LNCaP clone FGC (cell line): Measurements from ENCODE around the gene SCN5A.

Experiments used
- DNase-seq: peaks from one replicate; pipeline ENCODE4 v3.0.0-alpha.2; 2011; ENCODE audit warnings: low read depth
- H3K4me3 ChIP-seq: 2 replicates; pipeline ENCODE4 v1.5.1; 2011; ENCODE audit warnings: mild to moderate bottlenecking, low read depth, low read length, control low read depth
- TF ChIP-seq, protein P1 (sequence below): IDR thresholded peaks from 2 replicates; pipeline ENCODE4 v1.5.1; 2012; ENCODE audit warnings: mild to moderate bottlenecking; ENCODE audit not compliant: control insufficient read depth, insufficient read depth; ENCODE audit errors: extremely low read depth

Gene SCN5A

DNA sequence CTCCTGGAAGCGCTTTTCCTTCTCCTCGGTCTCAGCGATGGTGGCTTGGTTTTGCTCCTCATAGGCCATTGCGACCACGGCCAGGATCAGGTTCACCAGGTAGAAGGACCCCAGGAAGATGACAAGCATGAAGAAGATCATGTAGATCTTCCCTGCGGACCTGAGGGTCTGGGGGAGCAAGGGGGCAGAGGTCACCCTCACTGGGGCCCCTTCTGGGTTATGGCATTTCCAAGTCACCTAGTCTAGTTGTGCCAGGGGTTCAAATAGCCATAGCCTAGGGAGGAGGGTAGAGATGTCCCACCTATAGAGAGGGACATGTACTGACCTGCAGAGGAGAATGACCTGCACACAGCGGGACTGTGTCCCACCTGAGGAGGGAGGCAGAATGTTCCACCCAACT is 43.5 kb downstream of the SCN5A start:
- H3K4me3 ChIP-seq, result no peak overlapping the region
- DNase-seq, result no peak
- TF ChIP-seq, protein P1, sequence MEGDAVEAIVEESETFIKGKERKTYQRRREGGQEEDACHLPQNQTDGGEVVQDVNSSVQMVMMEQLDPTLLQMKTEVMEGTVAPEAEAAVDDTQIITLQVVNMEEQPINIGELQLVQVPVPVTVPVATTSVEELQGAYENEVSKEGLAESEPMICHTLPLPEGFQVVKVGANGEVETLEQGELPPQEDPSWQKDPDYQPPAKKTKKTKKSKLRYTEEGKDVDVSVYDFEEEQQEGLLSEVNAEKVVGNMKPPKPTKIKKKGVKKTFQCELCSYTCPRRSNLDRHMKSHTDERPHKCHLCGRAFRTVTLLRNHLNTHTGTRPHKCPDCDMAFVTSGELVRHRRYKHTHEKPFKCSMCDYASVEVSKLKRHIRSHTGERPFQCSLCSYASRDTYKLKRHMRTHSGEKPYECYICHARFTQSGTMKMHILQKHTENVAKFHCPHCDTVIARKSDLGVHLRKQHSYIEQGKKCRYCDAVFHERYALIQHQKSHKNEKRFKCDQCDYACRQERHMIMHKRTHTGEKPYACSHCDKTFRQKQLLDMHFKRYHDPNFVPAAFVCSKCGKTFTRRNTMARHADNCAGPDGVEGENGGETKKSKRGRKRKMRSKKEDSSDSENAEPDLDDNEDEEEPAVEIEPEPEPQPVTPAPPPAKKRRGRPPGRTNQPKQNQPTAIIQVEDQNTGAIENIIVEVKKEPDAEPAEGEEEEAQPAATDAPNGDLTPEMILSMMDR, result no peak

DNA sequence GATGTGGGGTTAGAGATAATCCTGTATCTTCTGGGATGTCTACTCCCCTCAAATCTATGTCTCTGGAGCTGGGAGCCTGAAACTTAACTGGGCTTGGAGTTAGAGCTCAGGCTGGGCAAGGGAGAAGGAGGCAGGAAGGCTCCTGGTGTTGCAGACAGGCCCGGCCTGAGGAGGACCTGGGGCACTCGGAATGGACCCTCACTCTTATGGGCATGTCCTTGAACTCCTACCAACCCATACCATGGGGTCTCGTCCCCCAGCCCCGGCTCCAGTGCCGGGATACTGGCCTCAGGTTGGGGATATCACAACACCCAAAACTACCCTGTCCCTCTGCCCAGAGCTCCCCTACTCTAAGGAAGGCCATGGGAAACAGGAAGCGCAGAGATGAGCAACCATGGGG is 45.2 kb downstream of the SCN5A start:
- no peak for DNase-seq
- no peak overlapping the region for H3K4me3 ChIP-seq
- TF ChIP-seq, protein P1, result no peak

DNA sequence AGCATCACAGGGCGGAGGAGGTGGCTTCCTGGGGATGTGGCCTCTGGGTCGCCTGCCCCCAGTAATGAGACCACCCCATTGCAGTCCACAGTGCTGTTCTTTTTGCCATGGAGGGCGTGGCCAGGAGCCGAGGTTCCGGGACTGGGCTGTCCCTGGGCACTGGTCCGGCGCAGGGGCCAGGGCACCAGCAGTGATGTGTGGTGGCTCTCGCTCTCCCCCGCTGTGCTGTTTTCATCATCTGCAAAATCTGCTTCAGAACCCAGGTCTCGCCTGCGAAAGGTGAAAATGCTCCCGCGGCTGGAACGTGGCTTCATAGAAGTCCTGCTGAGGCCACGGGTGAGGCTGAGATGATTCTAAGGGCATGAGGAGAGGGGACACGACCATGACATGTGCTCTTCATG is 45.8 kb downstream of the SCN5A start:
- TF ChIP-seq, protein P1, result no peak
- no peak for DNase-seq
- H3K4me3 ChIP-seq, result no peak overlapping the region

DNA sequence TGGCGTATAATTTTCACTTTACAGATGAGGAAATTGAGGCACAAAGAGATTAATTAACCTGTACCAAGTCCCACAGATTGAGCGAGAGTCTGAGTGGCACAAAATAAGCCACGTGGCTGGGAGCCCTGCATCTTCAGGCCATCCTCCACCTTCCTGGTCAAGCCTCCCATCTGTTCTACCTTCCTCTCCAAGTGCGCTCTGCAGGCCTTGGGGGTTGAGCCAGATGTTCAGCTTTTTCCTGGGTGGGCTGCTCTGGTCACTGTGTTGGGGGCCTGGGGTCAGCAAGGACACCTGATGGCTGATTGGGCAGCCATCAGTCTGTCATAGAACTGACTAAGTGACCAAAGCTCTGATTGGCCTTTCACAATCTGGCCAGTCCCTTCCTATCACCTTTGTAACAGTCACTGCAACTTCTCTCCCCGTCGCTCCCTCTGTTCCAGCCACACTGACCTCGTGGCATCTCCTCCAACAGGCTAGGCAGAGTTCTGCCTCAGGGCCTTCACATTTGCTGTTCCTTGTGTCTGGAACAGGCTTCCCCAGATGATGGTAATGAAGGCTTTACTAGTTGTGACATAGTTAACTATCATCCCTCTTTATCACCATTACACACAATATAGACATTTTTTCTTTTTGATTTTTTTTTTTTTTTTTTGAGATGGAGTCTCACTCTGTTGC is 46.8 kb downstream of the SCN5A start:
- H3K4me3 ChIP-seq, result no peak overlapping the region
- no peak for DNase-seq
- TF ChIP-seq, protein P1, result no peak

DNA sequence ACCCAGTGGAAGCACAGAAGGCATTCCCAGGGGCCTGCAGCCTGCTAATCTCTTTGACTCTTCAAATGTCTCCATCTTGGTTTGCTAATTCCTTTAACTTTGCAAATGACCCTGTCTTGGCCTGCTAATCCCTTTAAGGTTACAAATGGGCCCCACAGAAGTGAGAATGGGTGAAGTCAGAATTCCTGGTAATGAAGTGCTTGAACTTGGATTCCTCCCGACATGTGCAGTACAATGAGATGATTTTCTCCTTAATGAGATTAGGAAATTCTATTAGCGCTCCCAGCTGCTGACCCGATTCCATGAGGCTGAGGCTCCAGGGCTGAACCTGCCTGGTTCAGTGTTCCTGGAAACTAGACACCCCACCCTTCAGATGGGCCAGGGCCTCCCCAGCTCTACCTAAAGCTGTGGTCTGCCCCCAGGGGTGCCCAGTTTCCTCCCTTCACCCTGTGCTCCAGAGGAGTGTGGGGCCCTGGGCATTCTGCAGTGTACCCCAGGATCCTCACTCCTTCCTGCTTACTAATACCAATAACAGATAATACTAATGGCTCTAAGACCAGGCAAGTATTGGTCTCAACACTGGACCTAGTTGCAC is 47.4 kb downstream of the SCN5A start:
- H3K4me3 ChIP-seq, result no peak overlapping the region
- TF ChIP-seq, protein P1, result no peak
- no peak for DNase-seq

DNA sequence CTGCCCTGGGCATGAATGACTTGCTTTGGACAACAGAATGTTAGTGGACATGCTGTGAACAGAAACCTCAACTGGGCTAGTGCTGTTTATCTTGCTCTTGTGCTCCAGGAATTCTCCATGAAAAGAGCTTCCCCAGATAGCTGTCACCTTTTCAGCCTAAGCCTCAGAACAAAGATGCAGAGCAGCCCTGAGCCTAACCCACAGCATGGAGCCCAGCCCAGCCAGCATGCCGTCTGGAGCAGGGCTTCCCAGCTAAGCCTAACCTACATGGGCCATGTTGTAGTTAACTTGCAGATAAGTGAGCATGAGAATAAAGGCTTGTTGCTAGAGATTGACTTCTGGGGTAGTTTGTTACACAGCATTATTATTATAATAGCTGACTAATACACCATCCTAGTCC is 48.9 kb downstream of the SCN5A start:
- DNase-seq, result no peak
- TF ChIP-seq, protein P1, result no peak
- no peak overlapping the region for H3K4me3 ChIP-seq

DNA sequence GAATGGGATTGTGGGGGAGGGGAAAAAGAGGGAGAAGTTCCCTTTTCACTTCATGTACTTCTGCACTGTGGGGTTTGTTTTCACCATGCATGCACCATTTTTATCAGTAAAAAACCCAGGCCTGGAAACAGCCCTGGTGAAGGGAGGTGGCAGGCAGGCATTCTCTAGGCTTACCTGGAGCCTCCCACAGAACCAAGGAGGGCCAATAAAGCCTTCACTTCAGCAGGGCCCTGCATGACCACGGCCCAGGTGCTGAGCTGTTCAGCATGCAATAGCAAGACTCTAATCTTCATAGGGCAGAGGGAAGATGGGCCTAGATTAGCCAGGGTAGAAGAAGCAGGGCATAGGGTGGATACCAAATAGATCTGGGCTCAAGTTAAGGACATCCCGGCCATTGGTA is 49.6 kb downstream of the SCN5A start:
- TF ChIP-seq, protein P1, result no peak
- DNase-seq, result no peak
- no peak overlapping the region for H3K4me3 ChIP-seq
